Hematopoietic multipotent progenitor cell treated with erythropoietin and hydrocortisone succinate and interleukin-3 and kit ligand, for 6 days (in vitro differentiated cells): ENCODE data around the gene RAB11FIP4.

Source experiments
- DNase-seq: peaks from one replicate; pipeline ENCODE4 v3.0.0-alpha.2; 2015

The RAB11FIP4 gene

DNA sequence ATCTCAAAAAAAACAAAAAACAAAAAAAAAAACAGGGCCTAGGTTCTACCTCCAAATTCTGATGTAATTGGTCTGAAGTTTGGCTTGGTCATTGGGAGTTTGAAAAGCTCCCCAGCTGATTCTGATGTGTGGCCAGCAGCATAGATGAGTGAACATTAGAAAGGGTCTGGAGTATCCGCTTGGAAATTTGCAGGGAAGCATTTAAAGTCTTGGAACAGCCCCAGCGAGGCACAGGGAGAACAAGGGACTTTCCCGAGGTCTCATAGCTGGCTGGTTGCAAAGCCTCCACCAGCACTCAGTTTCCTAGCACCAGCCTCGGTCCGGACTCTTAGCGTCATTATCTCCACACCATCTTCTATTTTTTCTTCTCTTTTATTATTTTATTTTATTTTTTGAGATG is 70.8 kb downstream of the RAB11FIP4 start:
- no peak for DNase-seq

DNA sequence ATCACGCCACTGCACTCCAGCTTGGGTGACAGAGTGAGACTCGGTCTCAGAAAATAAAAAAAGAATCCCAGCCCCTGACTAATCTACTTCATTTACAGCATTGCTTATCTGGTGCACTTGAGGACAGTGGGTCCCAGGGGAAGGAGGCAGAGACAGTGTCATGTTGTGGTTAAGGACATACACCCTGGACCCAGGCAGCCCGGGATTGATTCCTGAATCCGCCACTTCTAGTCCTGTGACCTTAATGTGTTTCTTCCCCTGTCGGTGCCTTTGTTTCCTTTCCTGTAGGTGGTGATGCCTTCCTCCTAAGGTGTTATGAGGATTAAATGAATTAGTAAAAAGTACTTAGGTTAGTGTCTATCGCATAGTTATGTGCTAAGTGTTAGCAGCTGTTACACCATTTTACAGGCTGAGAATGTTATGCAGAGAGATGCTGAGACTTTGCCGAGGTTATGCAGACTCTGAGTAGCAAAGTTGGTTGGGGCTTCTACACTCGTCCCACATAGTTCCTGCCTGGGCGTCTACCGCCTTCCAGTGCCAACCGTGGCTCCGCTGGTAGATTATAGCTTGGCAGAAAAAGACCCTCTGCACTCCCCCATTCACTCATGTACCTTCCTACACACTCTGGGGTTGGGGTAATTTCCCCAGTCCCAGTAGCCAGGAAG is 74.8 kb downstream of the RAB11FIP4 start:
- no peak for DNase-seq

DNA sequence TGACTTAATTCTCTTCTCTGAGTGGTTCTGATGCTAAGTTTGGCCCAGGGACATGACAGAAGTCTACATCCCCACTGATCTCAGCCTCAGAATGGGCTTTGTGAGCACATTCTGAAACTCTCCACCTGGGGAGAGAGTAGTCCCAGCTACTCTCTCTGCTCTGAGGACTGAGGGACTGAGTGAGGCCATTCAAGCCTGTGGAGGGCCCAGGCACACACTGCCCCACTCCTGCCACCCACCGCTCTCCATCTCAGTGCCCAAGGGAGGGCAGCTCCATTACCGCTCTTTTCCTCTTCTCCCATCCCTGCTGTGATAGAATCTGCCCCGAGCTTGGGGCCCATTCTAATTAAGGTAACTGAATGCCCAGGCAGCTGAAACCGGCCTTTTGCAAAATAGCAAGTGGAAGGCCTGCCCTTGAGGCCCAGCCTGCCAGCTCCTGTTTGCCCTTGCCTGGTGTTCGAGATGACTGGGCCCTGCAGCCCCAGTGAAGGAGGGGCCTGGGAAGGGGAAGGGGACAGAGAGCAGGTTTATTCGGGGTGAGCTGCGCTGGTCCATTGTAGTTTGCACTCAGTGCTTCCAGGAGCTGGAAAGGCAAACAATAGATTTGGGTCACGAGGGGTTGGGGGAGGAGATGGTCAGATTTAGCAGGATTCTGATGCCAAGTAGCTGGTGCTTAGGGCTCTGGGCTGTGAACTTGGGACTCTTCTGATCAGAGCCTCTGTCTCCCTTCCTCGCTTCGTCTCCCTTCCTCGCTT is 76.2 kb downstream of the RAB11FIP4 start:
- DNase-seq, result no peak

DNA sequence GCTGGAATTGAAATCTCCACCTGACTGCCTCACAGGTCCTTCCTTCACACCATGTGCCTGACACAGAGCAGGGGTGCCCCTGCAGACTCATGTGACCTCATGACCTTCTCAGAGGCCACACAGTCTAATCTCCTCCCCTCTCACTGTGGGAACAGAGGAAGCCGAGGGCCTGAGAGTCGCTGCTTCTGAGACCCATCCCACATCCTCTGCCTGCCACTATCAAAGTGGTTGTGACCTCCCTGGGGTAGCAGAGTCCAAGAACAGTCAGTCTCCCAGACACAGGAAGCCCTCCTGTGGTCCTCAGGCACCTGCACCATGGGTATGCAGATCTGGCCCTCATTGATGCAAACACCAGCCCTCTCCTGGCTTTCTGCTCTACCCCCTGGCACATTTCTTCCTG is 78.5 kb downstream of the RAB11FIP4 start:
- no peak for DNase-seq

DNA sequence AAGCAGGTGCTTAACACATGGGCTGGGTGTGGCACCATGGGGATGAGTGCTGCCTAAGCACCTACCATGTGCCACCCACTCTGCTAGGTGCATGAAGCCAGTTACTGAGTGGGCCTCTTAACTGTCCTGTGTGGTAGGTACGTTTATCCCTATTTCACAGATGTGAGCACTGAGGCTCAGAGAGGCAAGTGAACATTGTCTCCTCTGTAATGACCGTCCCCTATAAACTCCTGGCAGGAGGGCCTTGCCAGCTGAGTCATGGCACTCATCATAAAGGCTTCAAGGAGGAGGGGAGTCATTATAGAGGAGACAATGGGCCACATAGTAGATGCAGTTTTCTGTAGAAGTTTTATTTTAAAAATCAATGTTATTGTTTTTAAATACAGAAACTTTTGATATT is 79.1 kb downstream of the RAB11FIP4 start:
- DNase-seq, result no peak

DNA sequence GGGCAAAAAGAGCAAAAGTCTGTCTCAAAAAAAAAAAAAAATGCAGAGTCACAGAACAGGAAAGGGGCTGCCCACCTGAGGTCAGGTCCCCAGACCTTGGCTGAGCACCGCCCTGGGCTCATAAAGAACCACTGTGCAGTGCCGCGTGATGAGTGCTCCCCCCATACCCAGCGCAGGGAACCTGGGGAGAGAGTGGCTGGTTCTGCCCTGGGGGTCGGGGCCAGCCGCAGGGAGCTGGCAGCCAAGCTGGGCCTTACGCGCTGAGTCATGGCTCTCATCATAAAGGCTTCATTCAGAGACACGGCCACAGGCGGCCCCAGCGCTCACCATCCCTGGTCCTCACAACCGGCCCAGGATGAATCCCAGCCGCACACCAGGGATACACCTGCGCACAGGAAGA is 80.7 kb downstream of the RAB11FIP4 start:
- peak; percentile 27 for DNase-seq

DNA sequence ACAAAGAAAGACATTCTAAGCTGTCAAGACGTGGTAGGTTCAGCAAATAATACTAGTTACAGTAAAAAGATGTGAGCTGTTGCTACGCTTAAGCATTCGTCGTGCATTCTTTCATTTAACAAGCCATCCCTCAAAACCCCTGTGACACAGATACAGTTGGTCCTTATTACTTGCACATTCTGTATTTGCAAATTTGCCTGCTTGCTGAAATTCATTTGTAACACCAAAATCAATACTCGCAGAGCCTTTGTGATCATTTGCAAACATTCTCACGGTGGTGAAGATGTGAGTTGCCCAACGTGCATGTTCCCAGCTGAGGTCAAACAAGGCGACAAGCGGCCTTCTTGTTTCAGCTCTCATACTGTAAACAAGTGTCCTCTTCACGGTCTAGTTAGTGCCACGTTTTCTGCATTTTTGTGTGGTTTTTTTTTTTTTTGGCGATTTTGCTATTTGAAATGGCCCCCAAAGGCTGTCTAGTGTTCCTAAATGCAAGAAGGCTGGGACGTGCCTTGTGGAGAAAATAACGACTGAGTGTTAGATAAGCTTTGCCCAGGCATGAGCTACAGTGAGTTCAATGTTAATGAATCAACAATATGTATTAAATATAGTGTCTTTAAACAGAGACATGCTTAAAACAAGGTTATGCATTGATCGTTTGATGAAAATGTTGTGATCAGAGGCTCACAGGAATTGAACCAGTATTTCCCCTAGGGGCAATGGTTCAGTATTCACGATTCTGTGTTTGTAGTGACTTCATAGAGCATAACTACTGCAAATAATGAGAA is 84.1 kb downstream of the RAB11FIP4 start:
- no peak for DNase-seq

DNA sequence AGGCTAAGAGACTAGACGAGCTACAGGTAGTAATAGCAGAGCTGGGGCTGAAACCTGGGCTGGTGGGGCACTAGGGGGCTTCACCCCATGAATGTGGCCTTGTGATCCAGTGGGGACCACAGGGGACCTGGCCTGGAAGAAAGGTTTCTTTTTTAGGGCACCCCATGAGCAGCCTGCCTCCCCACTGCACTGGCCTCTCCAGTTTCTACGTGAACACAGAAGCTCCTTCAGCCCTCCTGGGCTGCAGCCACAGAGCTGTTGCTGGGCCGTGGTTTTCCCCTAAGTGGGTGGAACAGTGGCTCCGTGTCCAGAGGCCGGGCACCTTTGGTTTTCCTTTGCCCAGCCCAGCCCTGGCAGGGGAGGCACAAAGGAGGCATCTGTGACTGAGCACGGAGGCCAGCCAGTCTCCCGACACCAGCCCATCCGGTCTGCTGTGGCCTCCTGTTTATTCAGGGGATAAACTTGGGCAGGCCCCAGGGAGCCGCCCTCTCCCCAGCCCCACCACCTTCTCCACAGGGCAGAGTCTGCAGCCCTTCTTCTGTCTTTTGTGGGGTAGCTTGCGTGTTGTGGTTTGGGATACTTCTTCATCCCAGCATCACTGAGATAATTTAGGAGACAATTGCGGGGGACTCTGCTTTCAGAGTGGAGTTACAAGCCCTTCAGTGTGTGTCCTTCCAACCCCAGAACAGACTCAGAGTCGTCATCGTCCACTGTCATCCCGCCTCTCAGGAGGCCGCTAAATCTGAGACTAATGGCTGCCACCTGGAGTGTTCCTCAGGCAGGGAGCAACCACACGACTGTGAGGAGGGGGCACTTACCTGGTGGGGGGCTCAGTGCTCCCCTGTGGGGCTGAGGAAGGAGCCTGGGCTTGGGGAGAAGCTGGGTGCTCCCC is 85.3 kb downstream of the RAB11FIP4 start:
- DNase-seq, result no peak

DNA sequence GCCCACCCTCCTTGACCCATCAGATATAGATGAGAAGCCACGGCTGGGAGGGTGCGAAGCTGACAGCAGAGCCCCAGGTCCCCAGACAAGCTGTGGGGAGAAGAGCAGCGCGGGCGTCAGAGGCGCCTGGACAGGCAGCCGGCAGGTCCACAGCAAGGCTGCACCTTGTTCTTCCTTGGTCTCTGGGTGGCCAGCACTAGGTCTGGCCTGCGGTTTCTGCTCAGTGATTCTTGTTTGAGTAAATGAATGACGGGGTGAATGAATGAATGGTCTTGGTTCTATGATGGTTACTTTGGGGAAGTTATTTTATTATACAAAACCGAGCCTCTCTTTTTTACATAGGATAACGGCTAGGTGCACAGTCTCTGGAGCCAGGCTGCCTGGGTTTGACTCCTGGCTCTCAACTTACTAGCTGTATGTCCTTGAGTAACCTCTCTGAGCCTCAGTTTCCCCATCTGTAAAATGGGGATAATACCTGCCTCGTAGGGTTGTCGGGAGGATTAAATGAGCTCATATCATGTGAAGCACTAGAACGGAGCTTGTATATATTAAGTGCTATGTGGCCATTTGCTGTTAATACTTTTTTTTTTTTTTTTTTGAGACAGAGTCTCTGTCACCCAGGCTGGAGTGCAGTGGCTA is 86.1 kb downstream of the RAB11FIP4 start:
- no peak for DNase-seq

DNA sequence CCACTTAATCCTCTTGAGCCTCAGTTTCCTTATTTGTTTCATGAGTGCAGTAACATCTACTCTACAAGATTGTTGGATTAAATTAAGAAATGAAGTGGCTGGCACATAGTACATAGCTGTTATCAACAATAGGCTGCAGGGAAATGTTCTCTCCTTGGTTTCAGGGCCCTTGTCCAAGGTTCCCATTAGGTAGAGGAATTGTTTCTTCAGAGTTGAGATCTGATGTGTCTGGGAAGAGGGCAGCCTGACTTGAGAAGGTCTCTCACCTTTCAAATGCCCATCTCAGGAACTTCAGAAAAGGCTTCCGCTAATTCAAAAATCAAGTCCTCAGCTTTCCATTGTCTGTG is 87.6 kb downstream of the RAB11FIP4 start:
- DNase-seq, result no peak

DNA sequence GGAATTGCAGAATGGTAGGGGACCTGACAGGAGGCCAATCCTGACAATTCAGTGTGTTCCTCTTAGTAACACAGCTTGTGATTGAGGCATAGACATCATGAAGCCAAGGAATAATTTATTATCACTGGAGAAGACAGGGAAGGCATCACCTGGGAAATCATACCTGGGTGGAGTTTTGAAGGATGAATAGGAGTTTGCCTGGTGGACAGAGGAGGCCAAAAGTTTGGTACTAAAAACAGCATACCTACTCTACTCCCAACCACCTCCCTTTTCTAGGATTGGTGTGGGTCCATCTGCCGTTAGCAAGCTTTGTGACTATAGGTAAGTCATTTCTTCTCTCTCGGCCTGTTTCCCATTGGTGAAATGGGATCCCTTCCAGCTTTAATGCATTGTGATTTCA is 88.0 kb downstream of the RAB11FIP4 start:
- no peak for DNase-seq

DNA sequence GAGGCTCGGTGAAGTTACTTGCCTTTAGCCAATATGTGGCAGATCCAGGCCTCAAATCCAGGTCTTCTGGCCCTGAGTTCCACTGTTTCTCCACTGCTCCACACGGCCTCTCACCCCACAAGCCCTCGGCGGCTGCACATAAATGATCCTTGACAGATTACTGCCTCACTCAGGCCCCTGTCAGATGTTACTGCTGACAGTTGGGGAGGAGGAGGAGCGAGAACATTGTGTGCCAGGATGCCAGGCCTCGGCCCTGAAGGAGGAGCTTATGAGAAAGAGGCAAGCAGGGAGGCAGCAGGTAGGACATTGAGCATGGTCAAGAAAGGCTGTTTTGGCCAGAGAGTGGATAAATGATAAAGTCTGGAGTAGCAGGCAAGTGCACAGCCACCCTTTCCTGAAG is 88.6 kb downstream of the RAB11FIP4 start:
- DNase-seq, result no peak

DNA sequence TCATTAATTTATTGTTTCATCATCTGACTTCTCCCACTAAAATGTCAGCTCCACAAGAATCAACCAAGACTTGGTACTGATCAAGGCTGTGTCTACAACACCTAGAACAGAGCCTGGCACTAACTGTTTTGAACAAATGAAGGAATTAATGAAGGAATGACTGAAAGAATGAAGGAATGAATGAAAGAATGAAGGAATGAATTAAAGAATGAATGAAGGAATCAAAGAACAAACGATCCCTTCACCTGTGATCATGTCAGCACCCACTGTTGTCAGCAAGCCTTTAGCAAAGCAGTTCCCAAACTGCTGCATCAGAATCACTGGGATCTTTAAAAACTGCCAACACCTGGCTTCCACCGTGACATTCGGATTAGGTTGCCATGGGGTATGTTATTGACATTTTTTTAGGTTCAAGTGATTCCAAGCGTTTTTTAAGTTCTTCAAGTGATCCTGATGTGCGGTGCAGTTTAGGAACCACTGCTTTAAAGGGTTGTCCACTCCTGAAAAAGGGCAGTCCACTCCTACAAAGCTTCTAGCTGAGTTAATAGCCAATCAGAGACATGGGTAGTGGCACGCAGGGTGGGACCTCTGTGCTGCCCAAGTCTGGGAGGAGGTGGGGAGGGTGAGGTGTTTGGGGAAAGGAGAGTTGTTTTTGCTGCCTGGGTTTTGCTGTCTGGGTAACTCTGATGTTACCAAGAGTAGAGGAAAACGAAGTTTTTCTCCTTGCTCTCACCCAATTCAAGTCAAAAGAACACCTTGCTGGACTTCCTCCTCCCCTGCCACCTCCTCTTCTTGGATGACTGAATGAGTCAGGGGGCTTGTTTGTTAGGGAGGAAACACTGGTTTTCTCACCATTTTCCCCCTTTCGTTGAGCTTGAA is 89.7 kb downstream of the RAB11FIP4 start:
- no peak for DNase-seq

DNA sequence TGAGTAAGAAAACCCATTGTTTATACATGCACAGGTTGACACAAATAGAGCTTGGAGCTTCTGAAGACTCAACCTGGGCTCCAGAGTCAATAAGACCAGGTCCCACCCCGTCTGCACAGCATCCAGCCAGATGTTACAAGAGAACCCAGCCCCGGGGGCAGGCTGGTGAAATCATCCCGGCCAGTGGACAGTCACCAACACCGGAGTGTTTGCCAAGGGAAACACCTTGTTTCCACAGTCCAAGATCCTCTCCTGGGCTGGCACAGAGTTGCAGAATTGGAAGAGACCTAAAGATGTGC is 90.3 kb downstream of the RAB11FIP4 start:
- DNase-seq, result no peak

DNA sequence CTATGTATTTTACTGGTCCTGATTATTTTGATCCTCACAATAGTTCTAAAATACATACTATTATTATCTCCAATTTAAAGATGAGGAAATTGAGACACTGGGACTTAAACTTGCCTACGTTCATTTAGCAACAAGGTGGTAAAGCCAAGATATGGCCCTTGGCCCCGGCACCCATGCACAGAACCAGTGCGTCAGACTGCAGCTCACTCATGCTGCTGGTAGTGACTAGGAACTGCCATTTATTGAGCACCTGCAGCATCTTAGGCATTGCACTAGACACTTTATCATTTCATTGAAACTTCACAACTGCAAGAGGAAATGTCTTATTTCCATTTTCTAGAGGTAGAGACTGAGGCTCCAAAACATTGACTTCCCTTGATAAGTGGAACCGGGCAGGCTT is 93.3 kb downstream of the RAB11FIP4 start:
- DNase-seq, result no peak

DNA sequence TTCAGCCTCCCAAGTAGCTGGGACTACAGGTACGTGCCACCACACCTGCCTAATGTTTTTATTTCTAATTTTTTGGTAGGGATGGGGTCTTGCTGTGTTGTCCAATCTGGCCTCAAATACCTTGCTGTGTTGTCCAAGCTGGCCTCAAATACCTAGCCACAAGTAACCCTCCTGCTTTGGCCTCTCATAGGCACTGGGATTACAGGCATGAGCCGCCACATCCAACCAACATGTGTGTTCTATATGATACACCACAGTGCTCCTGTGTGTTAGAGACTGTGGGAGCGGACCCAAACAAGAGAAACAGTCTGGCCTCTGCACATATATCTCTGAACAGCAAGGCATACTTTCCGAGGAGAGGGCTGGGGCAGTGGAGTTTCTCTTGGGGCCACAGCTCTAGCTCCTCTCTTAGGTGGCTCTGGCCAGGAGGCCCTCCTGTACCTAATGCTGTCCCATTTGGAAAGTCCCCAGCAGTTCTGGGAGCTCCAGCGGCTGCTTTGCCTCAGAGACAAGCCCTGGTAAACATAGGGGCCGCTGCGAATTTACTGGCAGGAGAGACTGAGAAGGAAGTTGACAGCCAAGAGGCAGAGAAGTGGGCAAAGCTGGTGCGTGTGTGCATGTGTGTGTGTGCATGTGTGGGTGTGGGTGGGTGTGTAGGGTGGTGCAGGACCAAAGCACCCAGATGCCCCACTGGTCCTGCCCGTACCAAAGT is 95.0 kb downstream of the RAB11FIP4 start:
- peak; percentile 31 for DNase-seq

DNA sequence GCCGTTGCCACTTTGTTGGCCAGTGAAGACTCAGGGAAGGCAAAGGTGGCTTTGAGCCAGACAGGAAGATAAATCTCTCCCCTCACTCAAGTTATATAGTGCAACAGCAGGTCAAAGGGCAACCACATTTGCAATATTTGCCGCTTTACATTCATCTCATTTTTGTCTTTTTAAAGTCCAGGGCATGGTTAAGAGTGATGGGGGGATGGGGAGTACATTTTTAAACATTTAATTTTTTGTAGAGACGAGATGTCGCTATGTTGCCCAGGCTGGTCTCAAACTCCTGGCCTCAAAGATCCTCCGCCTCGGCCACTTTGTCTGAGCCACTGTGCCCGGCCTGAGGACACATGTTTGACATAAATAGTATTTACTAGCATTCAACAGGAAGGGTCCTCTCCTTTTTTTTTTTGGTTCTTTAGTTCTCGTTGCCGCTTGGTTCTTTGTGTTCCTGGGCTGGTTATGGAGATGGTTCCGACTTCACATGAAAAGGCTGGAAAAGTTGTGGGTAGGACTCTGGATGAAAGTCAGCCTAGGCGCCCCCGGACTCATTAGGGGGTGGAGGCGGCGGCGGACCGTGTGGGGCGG is 95.7 kb downstream of the RAB11FIP4 start:
- no peak for DNase-seq

DNA sequence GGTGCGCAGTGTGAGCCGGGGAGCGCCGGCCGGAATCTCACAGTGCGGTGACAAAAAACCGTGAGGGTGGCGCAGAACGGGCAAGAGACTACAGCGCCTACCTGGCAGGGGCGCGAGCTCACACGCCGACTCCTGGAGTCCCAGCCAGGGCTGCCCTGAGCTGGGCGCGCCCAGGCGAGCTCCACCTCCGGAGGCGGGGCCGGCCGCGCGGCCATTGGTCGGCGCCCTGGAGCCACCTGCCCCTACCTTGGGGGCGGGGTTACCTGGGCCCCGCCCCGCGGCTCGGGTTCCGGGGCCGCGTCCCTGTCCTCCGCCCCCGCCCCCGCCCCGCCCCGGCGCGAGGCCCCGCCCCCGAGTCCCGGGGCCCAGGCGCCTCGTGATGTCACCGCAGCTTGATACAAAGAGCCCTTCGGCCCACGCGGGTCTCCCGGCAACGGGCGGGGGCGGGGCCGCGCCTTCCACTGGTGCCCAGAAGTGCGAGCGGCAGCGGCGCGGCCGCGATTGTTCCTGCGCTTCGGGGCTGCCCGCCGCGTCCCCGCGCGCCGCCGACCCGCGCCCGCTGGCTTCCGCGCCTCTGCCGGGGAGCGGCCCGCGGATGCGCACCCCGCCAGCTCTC is 96.3 kb downstream of the RAB11FIP4 start:
- DNase-seq, result peak; percentile 86

DNA sequence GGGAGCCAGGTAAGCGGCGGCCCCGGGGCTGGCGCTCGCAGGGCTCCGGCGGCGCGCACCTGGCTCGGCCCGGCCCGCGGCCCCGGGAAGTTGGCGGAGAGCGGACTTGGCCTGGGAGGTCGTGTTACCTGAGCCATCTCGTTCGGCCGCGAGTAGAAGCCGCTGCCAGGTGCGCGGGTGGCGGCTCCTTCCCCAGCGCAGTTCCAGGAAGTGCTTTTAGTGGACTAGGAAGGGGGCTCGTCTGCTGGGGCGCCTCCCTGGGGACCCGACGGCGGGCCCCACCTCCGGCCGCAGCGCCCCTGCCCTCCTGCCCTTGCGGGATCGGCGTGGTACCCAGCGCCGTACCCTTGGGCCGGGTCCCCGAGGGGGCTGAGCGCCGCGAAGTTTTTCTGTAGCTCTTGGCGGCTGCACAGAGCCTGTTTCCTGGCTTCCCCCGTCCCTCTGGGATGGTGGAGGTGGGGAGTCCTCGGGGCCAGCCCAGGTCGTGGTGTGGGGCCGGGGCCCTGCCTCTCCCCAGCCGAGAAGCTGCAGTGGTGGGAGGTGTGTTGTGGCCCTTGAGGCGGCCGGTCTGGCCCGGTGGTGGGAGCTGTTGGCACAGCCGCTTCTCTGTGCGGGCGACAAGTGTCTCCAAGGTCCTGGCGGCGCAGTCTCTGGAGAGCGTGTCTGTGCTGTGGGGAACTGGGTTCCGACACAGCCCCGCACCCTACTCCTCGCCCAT is 96.9 kb downstream of the RAB11FIP4 start:
- DNase-seq, result peak; percentile 31

DNA sequence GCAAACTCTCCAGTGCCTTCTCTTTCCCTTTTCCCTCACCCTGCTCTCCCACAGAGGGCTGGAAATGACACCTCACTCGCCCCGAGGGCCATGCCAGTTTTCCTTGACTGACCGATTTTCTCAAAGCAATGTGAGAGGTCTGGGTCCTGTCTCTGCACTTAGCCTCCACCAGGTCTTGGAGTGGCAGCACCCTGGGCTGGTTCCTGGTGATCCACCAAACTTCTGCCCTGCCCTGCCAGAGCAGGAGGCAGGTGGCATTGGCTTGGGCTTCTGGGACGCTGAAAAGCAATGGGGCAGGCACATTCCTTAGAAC is 97.5 kb downstream of the RAB11FIP4 start:
- DNase-seq, result peak; percentile 25
